Activated CD4-positive, alpha-beta T cell treated with anti-CD3 and anti-CD28 coated beads, Interleukin-2, amount 10 ng/mL, durations not matched to agents 7 days and 5 days (primary cell): ENCODE results near the gene TGM2. TPM values are rescaled to one million over a fixed set of nuclear protein-coding genes. Genes with fewer than 3 reads are reported as not detected.

Source experiments
- CTCF ChIA-PET: fragments of 350-600 bp; sonication (Branson Sonifier 250); formaldehyde crosslinking; loops from one replicate; lab custom pipeline; 2021; ENCODE audit warnings: antibody characterized with exemption; lab: Charles Lee
- POLR2A ChIA-PET: fragments of 350-600 bp; sonication (Branson Sonifier 250); formaldehyde crosslinking; loops from one replicate; lab custom pipeline; 2021; ENCODE audit warnings: antibody characterized with exemption; lab: Charles Lee
- DNase-seq: peaks from one replicate; pipeline ENCODE4 v3.0.0-alpha.2; 2020
- H3K27ac Mint-ChIP-seq: one replicate; pipeline ENCODE4 v1.8.0; 2021; ENCODE audit warnings: mild to moderate bottlenecking, moderate library complexity, mixed read lengths
- H3K27me3 Mint-ChIP-seq: one replicate; pipeline ENCODE4 v1.8.0; 2021; ENCODE audit warnings: mixed read lengths
- H3K36me3 Mint-ChIP-seq: one replicate; pipeline ENCODE4 v1.8.0; 2021; ENCODE audit warnings: low read depth, mixed read lengths
- H3K4me1 Mint-ChIP-seq: one replicate; pipeline ENCODE4 v1.8.0; 2021; ENCODE audit warnings: mixed read lengths
- H3K4me3 Mint-ChIP-seq: one replicate; pipeline ENCODE4 v1.8.0; 2021; ENCODE audit warnings: mild to moderate bottlenecking, moderate library complexity, mixed read lengths
- H3K9me3 Mint-ChIP-seq: one replicate; pipeline ENCODE4 v1.8.0; 2021; ENCODE audit warnings: mixed read lengths
- total RNA-seq, 2 experiments: library from RNA; stranded (reverse); gene quantifications; one replicate each; pipeline ENCODE4 v1.2.3, GENCODE V29; 2021

TGM2 gene
- total RNA-seq, 2 experiments from 2014 or later: 0.07 to 0.21 TPM

DNA sequence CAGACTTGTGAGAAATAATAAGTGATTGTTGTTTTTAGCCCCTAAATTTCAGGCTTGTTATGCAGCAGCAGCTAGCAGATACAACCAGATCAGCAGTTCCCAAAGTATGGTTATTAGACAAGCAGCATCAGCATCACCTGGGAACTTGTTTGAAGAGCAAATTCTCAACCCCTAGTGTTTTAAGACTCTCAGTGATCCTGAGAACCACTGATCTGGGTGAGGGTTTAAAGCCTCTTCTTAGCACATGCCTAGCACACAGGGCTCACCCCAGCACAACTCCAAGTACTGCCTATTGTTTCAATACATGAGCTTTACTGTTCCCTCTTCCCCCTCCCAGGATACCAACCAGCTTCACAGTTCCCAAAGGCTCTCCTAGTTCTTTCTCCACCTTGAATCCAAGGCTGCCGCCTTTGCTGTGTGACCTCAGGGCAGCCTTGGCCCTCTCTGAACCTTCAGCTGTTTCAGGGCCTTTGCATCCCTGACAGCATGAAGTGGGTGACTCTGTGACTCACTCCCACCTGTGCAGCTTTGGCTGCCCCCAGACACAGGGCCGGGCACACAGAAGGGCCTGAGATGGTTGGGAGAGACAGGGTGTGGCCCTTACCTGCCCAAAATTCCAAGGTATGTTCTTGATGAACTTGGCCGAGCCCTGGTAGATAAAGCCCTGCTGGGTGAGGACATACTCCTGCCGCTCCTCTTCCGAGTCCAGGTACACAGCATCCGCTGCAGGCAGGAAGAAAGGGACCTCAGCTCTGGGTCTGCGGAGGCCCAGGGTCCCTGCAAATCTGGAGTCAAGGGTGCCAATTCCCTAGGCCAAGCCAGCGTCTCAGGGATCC, 14.5 kb downstream of the TGM2 start:
- no peaks in the 10 kb centered on the region for H3K36me3 Mint-ChIP-seq
- H3K4me1 Mint-ChIP-seq: peaks cover 16% of the 10 kb centered on the region
- peaks cover 7% of the 10 kb centered on the region for H3K27me3 Mint-ChIP-seq
- POLR2A ChIA-PET: no interaction called here
- no peak overlapping the region for H3K4me3 Mint-ChIP-seq
- H3K9me3 Mint-ChIP-seq: no peaks in the 10 kb centered on the region
- H3K27ac Mint-ChIP-seq: no peak overlapping the region
- DNase-seq: no peak
- CTCF ChIA-PET: interaction anchor here (0.6 kb wide), 1 partner anchor 96 kb away, joined by 3 read pairs; no protein-coding TSS in a partner anchor

DNA sequence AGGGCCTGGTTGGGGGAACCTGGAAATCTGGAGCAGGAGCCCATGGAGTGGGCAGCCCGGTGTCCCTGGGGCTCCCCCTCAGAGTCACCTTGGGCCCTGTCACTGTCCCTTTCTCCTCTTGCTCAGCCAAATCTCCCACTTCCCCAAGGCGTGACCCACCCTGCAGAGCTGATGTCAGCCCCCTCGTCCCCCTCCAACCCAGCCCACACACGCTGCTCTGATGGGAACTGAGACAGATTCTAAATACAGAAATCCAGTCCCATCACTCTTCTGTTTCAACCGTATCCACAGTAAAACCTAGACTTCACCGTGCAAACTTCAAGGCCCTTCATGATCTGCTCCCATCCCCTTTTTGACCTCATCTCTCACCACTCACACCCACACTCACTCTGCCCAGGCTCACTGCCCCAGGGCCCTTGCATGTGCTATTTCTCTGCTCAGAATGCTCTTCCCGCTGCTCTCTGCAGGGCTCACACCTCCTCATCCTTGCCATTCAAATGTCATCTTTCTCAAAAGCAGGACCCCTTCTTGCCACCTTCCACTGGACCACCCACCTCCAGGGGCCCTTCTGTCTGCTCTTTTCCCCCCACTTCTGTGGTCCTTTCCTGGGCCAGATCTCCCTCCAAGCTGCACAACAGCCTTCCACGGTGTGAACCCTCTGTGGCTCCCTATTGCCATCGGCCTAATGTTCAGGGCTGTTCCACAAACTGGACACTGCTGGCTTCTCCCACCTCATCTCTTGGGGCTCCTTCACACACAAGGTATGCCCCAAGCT, 16.6 kb downstream of the TGM2 start:
- no peak overlapping the region for H3K4me3 Mint-ChIP-seq
- no peak for DNase-seq
- no peaks in the 10 kb centered on the region for H3K9me3 Mint-ChIP-seq
- H3K27me3 Mint-ChIP-seq: peaks cover 7% of the 10 kb centered on the region
- POLR2A ChIA-PET: no interaction called here
- H3K36me3 Mint-ChIP-seq: no peaks in the 10 kb centered on the region
- no peak overlapping the region for H3K27ac Mint-ChIP-seq
- CTCF ChIA-PET: no interaction called here
- peaks cover 16% of the 10 kb centered on the region for H3K4me1 Mint-ChIP-seq

DNA sequence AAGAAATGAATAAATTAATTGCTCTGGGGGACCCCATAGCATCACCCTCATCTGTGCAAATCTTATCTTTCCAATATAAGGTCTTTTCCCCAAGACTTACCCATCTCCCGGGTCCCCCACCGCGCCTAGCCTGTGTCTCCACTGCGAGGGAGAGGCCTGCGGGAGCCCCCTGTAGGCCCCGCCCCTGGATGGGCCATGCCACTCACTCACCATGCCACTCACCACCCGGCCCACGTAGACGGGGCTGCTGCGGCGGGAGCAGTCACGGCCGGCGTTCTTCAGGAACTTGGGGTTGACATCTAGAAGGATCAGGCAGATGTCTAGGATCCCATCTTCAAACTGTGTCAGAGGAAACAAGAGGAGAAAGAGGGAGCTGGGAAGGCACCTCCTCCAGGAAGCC, 17.3 kb downstream of the TGM2 start:
- Mint-ChIP-seq H3K27me3 (peaks cover 7% of the 10 kb centered on the region), H3K9me3 (no peaks in the 10 kb centered on the region), H3K4me1 (peaks cover 13% of the 10 kb centered on the region), H3K27ac (no peak overlapping the region), H3K36me3 (no peaks in the 10 kb centered on the region), H3K4me3 (no peak overlapping the region)
- ChIA-PET POLR2A (no interaction called here), CTCF (no interaction called here)
- DNase-seq: no peak

DNA sequence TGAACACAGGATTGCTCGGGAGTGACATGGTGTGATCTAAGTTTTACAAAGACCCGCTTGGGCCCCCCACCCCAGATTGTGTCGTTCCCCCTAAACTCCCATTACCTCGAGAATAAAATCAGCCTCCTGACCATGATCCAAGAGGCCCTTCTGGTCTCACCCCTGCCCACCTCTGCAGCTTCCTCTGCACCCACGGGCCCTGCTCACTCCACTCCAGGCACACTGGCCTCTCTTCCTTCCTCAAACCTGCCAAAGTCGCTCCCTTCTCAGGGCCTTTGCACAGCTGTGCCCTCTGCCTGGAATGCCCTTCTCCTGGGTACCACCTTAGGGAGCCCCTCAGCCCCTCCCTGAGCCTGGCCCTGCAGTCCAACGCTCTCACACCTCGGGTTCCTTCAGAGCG, 17.9 kb downstream of the TGM2 start:
- no peak for DNase-seq
- Mint-ChIP-seq H3K4me3 (no peak overlapping the region), H3K27ac (no peak overlapping the region), H3K9me3 (no peaks in the 10 kb centered on the region), H3K27me3 (peaks cover 7% of the 10 kb centered on the region), H3K36me3 (no peaks in the 10 kb centered on the region), H3K4me1 (peaks cover 7% of the 10 kb centered on the region)
- ChIA-PET CTCF (no interaction called here), POLR2A (no interaction called here)

DNA sequence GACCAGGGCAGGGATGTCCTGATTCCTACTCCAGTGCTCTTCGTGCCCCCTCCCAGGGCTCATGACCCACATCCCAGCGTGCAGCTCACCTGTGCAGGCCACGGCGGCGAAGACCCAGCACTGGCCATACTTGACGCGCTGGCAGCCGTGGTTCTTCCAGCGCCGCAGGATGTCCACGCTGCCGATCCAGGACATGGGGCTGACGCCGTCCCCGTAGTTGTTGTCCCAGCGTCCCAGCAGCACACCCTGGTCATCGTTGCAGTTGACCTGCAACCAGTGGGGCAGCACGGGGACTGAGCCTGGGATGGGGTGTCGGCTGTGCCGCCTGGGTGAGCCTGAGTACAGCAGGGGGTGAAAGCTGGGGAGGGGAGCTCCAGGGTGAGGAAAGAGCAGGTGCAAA, 18.4 kb downstream of the TGM2 start:
- Mint-ChIP-seq H3K36me3 (no peaks in the 10 kb centered on the region), H3K27ac (no peak overlapping the region), H3K4me3 (no peak overlapping the region), H3K9me3 (no peaks in the 10 kb centered on the region), H3K4me1 (peaks cover 3% of the 10 kb centered on the region), H3K27me3 (peaks cover 6% of the 10 kb centered on the region)
- DNase-seq: no peak
- CTCF ChIA-PET: no interaction called here
- POLR2A ChIA-PET: no interaction called here

DNA sequence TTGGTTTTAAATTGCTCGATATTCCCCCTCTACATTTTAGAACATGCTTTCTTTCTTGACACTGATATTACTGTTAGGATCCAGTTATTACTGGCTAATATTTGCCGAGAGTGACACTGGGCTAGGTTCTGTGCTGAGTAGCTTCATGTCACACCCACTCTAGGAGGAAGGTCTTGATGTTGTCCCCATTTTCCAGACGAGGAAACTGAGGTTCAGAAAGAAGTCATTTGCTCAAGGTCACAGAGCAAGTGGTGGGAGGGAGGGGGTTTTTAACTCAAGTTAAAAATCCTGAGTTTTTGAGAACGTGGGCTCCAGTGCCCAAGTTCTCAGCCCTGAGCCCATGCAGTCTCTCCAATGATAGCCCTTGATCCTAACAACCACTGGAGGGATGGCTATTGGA, 18.9 kb downstream of the TGM2 start:
- no peaks in the 10 kb centered on the region for H3K4me1 Mint-ChIP-seq
- H3K27me3 Mint-ChIP-seq: peaks cover 4% of the 10 kb centered on the region
- H3K36me3 Mint-ChIP-seq: no peaks in the 10 kb centered on the region
- no peaks in the 10 kb centered on the region for H3K9me3 Mint-ChIP-seq
- CTCF ChIA-PET: no interaction called here
- no peak overlapping the region for H3K27ac Mint-ChIP-seq
- POLR2A ChIA-PET: no interaction called here
- no peak overlapping the region for H3K4me3 Mint-ChIP-seq
- no peak for DNase-seq

DNA sequence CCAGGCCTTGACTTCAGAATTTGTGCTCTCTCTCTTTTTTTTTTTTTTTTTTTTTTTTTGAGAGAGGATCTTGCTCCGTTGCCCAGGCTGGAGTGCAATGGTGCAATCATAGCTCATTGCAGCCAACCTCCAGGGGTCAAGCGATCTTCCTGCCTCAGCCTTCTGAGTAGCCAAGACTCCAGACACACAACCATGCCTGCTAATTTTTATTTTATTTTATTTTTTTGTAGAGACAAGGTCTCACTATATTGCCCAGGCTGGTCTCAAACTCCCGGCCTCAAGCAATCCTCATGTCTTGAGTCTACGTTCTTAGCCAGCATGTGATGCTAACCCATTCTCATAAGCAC, 19.4 kb downstream of the TGM2 start:
- DNase-seq: no peak
- POLR2A ChIA-PET: no interaction called here
- H3K27ac Mint-ChIP-seq: no peak overlapping the region
- no peaks in the 10 kb centered on the region for H3K9me3 Mint-ChIP-seq
- no peaks in the 10 kb centered on the region for H3K4me1 Mint-ChIP-seq
- no peaks in the 10 kb centered on the region for H3K36me3 Mint-ChIP-seq
- H3K4me3 Mint-ChIP-seq: no peak overlapping the region
- peaks cover 4% of the 10 kb centered on the region for H3K27me3 Mint-ChIP-seq
- CTCF ChIA-PET: interaction anchor here (0.5 kb wide), 1 partner anchor 14 kb away, joined by 4 read pairs; no protein-coding TSS in a partner anchor

DNA sequence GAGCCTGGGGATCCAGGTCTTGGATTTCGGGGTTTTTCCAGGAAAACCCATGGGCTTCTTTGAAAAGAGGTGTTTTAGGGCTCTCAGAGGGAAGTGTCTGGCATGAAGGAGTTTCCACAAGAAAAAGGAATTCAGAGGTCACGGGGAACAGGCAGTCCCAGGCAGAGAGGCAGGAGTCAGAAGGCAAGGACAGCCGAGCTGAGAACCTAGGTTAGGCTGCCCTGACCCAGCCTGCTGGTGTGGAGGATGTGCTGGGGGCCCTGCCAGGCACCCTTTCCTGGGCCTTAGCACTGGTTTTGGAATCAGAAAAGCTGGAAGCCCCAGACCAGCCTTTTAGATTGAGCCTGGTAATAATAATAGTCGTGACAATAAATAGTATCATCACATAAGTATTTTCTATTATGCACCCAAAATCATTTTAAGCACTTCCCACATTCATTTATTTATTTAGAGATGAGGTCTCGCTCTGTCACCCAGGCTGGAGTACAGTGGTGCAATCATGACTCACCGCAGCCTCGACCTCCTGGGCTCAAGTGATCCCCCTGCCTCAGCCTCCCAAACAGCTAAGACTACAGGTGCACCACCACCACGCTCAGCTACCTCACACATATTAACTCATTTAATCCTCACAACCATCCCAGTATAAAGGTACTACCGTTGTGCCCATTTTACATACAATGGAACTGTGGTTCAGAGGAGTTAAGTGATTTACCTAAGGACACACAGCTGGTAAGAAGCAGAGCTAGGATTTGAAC, 19.9 kb downstream of the TGM2 start:
- CTCF ChIA-PET: interaction anchor here (0.5 kb wide), 1 partner anchor 14 kb away, joined by 4 read pairs; no protein-coding TSS in a partner anchor
- Mint-ChIP-seq H3K27ac (no peak overlapping the region), H3K27me3 (peaks cover 4% of the 10 kb centered on the region), H3K4me3 (no peak overlapping the region), H3K4me1 (no peaks in the 10 kb centered on the region), H3K36me3 (no peaks in the 10 kb centered on the region), H3K9me3 (no peaks in the 10 kb centered on the region)
- POLR2A ChIA-PET: no interaction called here
- no peak for DNase-seq

DNA sequence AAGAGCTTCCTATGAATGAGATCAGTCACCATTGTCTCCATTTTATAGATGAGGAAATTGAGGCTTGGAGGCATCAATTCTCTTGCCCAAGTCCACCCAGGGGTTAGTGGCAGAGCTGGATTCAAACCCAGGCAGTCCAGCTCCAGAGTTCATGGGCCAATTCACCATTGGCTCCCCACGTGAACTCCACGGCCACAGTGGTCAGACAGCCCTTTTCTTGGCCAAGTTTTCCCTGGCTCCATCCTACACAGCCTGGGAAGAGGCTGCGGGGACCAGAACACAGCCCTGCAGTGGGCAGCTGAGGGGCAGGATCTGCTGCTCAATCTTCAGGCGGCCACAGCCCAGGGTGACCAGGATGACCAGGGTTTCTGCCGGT, 20.5 kb downstream of the TGM2 start:
- no peak for DNase-seq

DNA sequence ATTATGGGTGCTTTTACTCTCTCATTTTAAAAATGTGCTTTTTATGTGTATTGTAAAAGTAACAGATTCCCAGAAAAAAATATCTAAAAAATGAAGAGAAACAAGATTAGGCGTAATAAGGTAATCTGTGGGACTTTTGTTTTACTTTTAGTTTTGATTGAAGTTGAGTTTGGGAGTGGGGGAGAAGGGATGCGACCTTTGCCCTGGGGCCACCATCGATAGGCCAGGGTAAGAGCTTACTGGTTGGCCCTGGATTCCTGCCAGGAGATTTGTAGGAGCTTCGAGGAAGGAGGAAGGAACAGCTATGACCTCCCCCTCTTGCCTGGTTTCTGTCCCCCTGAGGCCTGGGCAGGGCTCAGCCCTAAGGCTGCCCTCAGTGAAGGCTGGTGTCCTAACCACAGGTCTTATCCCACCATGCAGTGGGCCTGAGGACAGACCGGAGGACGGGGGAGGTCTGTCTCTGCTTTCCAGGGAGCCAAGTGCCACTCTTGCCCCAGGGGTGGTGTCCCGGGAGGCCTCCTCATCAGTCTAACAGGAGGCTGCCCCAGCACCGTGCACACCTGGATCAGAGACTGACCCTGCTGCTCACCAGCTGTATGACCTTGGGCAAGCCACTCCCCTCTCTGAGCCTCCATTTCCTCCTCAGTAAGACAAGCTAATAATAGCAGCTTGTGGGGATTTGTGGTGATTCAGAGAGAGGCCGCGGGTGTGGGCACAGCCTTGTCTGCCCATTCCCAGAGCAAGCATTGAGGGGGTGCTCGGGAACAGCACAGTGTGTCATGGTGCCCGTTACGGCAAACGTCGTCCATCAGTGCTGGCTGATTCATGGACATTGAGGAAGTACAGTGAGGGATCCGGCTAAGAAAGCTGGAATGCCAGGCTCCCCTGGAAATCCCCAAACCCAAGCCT, 21.2 kb downstream of the TGM2 start:
- Mint-ChIP-seq H3K9me3 (no peaks in the 10 kb centered on the region), H3K4me1 (no peaks in the 10 kb centered on the region), H3K27me3 (peaks cover 4% of the 10 kb centered on the region), H3K4me3 (no peak overlapping the region), H3K36me3 (no peaks in the 10 kb centered on the region), H3K27ac (no peak overlapping the region)
- POLR2A ChIA-PET: no interaction called here
- CTCF ChIA-PET: no interaction called here
- no peak for DNase-seq

More for the DNA sequence above, 20.5 kb downstream of the TGM2 start:
- Mint-ChIP-seq H3K4me1 (no peaks in the 10 kb centered on the region), H3K36me3 (no peaks in the 10 kb centered on the region), H3K27me3 (peaks cover 4% of the 10 kb centered on the region), H3K9me3 (no peaks in the 10 kb centered on the region), H3K4me3 (no peak overlapping the region), H3K27ac (no peak overlapping the region)
- ChIA-PET POLR2A (no interaction called here), CTCF (no interaction called here)

DNA sequence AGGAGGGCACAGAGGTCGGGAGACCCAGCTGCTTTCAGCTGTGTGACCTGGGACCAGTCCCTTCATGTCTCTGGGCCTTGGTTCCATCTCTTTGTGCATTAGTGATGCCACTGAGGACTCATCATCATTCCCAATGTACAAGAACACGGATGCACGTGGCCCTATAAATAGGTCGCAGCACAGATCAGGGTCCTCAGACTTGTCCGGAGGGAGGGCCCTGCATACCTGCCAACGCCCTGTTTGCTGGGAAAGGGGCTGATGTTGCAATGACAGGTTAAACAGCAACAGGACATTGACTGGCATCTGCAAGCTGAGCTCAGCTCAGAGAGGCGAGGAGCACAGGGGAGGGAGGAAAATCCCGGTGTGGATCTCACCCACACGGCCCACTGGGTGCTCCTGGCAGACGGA, 21.8 kb downstream of the TGM2 start:
- Mint-ChIP-seq H3K36me3 (no peaks in the 10 kb centered on the region), H3K27ac (no peak overlapping the region), H3K9me3 (no peaks in the 10 kb centered on the region), H3K4me3 (no peak overlapping the region), H3K27me3 (no peaks in the 10 kb centered on the region), H3K4me1 (no peaks in the 10 kb centered on the region)
- CTCF ChIA-PET: no interaction called here
- no peak for DNase-seq
- POLR2A ChIA-PET: no interaction called here

DNA sequence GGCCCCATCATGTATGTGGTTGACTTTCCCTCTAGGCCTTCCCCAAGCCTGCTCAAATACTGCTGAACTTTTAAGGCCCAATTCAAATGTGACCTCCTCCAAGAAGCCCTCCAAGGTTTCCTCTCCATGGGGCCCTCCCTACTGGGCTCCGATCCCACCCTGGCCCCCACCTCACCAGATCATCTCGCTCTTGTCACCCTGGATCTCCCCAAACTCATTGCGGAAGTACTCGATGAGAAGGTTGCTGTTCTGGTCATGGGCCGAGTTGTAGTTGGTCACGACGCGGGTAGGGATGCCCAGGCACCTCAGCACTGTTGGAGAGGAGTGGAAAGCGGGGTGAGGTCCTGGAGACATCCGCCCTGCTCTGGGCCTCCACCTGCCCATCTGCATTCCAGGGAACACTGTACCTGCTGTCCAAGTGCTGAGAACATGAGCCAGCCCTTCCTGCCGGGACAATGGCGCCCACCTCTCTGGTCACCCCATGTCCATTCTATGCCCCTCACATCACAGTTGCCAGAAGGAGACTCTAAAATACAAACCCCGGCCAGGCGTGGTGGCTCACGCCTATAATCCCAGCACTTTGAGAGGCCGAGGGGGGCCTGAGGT, 23.1 kb downstream of the TGM2 start:
- H3K27ac Mint-ChIP-seq: no peak overlapping the region
- CTCF ChIA-PET: no interaction called here
- DNase-seq: no peak
- no peak overlapping the region for H3K4me3 Mint-ChIP-seq
- H3K36me3 Mint-ChIP-seq: no peaks in the 10 kb centered on the region
- no peaks in the 10 kb centered on the region for H3K27me3 Mint-ChIP-seq
- H3K9me3 Mint-ChIP-seq: no peaks in the 10 kb centered on the region
- no peaks in the 10 kb centered on the region for H3K4me1 Mint-ChIP-seq
- POLR2A ChIA-PET: no interaction called here
